ENCODE measurements around the gene PLEKHA4. TPM values are rescaled to one million over a fixed set of nuclear protein-coding genes. Genes with fewer than 3 reads are reported as not detected.

PLEKHA4 gene
- total and polyA plus RNA-seq, 9 of the 15 experiments (the other 6 are each of a cell fraction or from before 2014, with no cell fraction given) = 0.07 to 30.8 (median 11.4) TPM

GRCh38 chr19:48899781-48900476 lies 31.5 kb upstream of the PLEKHA4 start, which contains the start of gene NUCB1 (continued):
- TF ChIP-seq E2F6 (IDR thresholded peaks at IDR 0.05; ENCODE audit: borderline replicate concordance in 1 of 2, extremely low read depth in 1 of 2, insufficient read depth in 1 of 2, insufficient read length in 1 of 2, low read depth in 1 of 2, low read length in 1 of 2, poor library complexity in 1 of 2, severe bottlenecking in 1 of 2) (peak; percentile 72 to 86), BRF1 (IDR thresholded peaks at IDR 0.05; ENCODE audit: borderline replicate concordance, extremely low read depth, insufficient read length) (no peak), ZFP91 (CRISPR knock-in tag; IDR thresholded peaks at IDR 0.05) (no peak), FOS (IDR thresholded peaks at IDR 0.05; ENCODE audit: extremely low read depth, insufficient read length) (peak; percentile 79), BRD9 (IDR thresholded peaks at IDR 0.05; ENCODE audit: low read depth, partially characterized antibody) (peak; percentile 8), KLF6 (CRISPR knock-in tag; IDR thresholded peaks at IDR 0.05; ENCODE audit: borderline replicate concordance) (no peak), L3MBTL2 (IDR thresholded peaks at IDR 0.05) (peak; percentile 92), ZBTB17 (CRISPR knock-in tag; IDR thresholded peaks at IDR 0.05) (no peak), RHOXF2B (CRISPR knock-in tag; conservative IDR thresholded peaks at IDR 0.05) (no peak), NFIC (IDR thresholded peaks at IDR 0.05) (0 out of 2 replicates have a peak, but pooled peaks have one; percentile 59), E2F8 (IDR thresholded peaks at IDR 0.05; ENCODE audit: low read depth, partially characterized antibody) (peak; percentile 94), CBFA2T3 (IDR thresholded peaks at IDR 0.05) (peak; percentile 25; the same call in 1 of the 2 replicates), E2F1 (CRISPR knock-in tag; IDR thresholded peaks at IDR 0.05) (peak; percentile 96), MYC (IDR thresholded peaks at IDR 0.05; ENCODE audit: low read depth, low read length) (peak; percentile 84), MYC (CRISPR knock-in tag; IDR thresholded peaks at IDR 0.05; ENCODE audit: borderline replicate concordance, low read depth) (no peak), BRCA1 (IDR thresholded peaks at IDR 0.05) (no peak), BRCA1 (CRISPR knock-in tag; IDR thresholded peaks at IDR 0.05) (no peak), CEBPG (CRISPR knock-in tag; IDR thresholded peaks at IDR 0.05) (peak; percentile 52; the same call in 1 of the 2 replicates), CEBPG (tag; conservative IDR thresholded peaks at IDR 0.05 in 1 of 2, IDR thresholded peaks at IDR 0.05 in 1 of 2) (peak; percentile 37 to 61; a peak in 3 of 4 replicates), ETS2 (tag; IDR thresholded peaks at IDR 0.05; ENCODE audit: borderline replicate concordance, poor library complexity, severe bottlenecking) (no peak), FOXA1 (IDR thresholded peaks at IDR 0.05; ENCODE audit: borderline replicate concordance) (no peak), RFX5 (IDR thresholded peaks at IDR 0.05; ENCODE audit: low read depth, low read length) (no peak)
